ENCODE results near the gene WNT8B. TPM values are rescaled to one million over a fixed set of nuclear protein-coding genes. Genes with fewer than 3 reads are reported as not detected.

WNT8B gene
- total and polyA plus RNA-seq, 2 donors from 2014 or later: 0.60 TPM; not detected in 1

- intact Hi-C loops (cut with DNase I): loop anchor here (5.0 kb wide), 1 partner anchor 101 kb away; no protein-coding TSS in a partner anchor
- TF ChIP-seq CTCF (IDR thresholded peaks at IDR 0.05; ENCODE audit: borderline replicate concordance, extremely low read depth, insufficient read depth): no peak
- Histone ChIP-seq H3K4me3 (ENCODE audit: low read length in 3 of 3) (no peak overlapping the region), H3K27me3 (ENCODE audit: control insufficient read depth, insufficient read depth, low read length) (no peaks in the 10 kb centered on the region), H3K4me1 (ENCODE audit: control insufficient read depth in 2 of 3, insufficient read depth in 2 of 3, low read depth in 1 of 3, low read length in 3 of 3) (no peaks in the 10 kb centered on the region), H3K36me3 (ENCODE audit: control insufficient read depth in 2 of 3, insufficient read depth in 3 of 3, low read length in 3 of 3) (no peaks in the 10 kb centered on the region), H3K27ac (ENCODE audit: low read depth in 2 of 2, low read length in 2 of 2) (no peak overlapping the region), H3K9ac (ENCODE audit: low read length in 3 of 3) (no peak overlapping the region), H3K9me3 (ENCODE audit: control insufficient read depth in 2 of 3, insufficient read depth in 1 of 3, low read length in 3 of 3) (no peaks in the 10 kb centered on the region)
- no peak for FAIRE-seq
- no peak for DNase-seq
Observed at GRCh38 chr10:100438674-100439315, 24.0 kb upstream of the WNT8B start.

GRCh38 chr10:100442548-100442947, 20.3 kb upstream of the WNT8B start:
- Histone ChIP-seq H3K27ac (ENCODE audit: low read depth in 2 of 2, low read length in 2 of 2) (no peak overlapping the region), H3K27me3 (ENCODE audit: control insufficient read depth, insufficient read depth, low read length) (no peaks in the 10 kb centered on the region), H3K4me3 (ENCODE audit: low read length in 3 of 3) (no peak overlapping the region), H3K9ac (ENCODE audit: low read length in 3 of 3) (no peak overlapping the region), H3K4me1 (ENCODE audit: control insufficient read depth in 2 of 3, insufficient read depth in 2 of 3, low read depth in 1 of 3, low read length in 3 of 3) (no peaks in the 10 kb centered on the region), H3K36me3 (ENCODE audit: control insufficient read depth in 2 of 3, insufficient read depth in 3 of 3, low read length in 3 of 3) (no peaks in the 10 kb centered on the region), H3K9me3 (ENCODE audit: control insufficient read depth in 2 of 3, insufficient read depth in 1 of 3, low read length in 3 of 3) (peaks cover 0 to 3% (median 0%) of the 10 kb centered on the region in 3 donors)
- no peak for TF ChIP-seq CTCF (IDR thresholded peaks at IDR 0.05; ENCODE audit: borderline replicate concordance, extremely low read depth, insufficient read depth)
- no peak for DNase-seq
- intact Hi-C loops (cut with DNase I): no loop called here
- no peak for FAIRE-seq

GRCh38 chr10:100446130-100446761, 16.6 kb upstream of the WNT8B start:
- Histone ChIP-seq H3K9me3 (ENCODE audit: control insufficient read depth in 2 of 3, insufficient read depth in 1 of 3, low read length in 3 of 3) (peaks cover 0 to 3% (median 0%) of the 10 kb centered on the region in 3 donors), H3K9ac (ENCODE audit: low read length in 3 of 3) (no peak overlapping the region), H3K27me3 (ENCODE audit: control insufficient read depth, insufficient read depth, low read length) (no peaks in the 10 kb centered on the region), H3K27ac (ENCODE audit: low read depth in 2 of 2, low read length in 2 of 2) (no peak overlapping the region), H3K4me1 (ENCODE audit: control insufficient read depth in 2 of 3, insufficient read depth in 2 of 3, low read depth in 1 of 3, low read length in 3 of 3) (no peaks in the 10 kb centered on the region), H3K4me3 (ENCODE audit: low read length in 3 of 3) (no peak overlapping the region), H3K36me3 (ENCODE audit: control insufficient read depth in 2 of 3, insufficient read depth in 3 of 3, low read length in 3 of 3) (no peaks in the 10 kb centered on the region)
- FAIRE-seq: no peak
- intact Hi-C loops (cut with DNase I): no loop called here
- no peak for TF ChIP-seq CTCF (IDR thresholded peaks at IDR 0.05; ENCODE audit: borderline replicate concordance, extremely low read depth, insufficient read depth)
- DNase-seq: no peak
